ENCODE results near the gene OR7E24.

GRCh38 chr19:9219489-9219888 is 31.2 kb upstream of the OR7E24 start, which contains the start of gene OR7D4:
- TF ChIP-seq POLR2A (IDR thresholded peaks at IDR 0.05) (no peak), CTCF (IDR thresholded peaks at IDR 0.05 in 8 of 11, conservative IDR thresholded peaks at IDR 0.05 in 3 of 11) (no peak), POLR2AphosphoS5 (IDR thresholded peaks at IDR 0.05) (no peak)

Measured in spleen (tissue), 7 donors.